ENCODE measurements around the gene WDR49.

- TF ChIP-seq CTCF (IDR thresholded peaks at IDR 0.05) (no peak), POLR2A (IDR thresholded peaks at IDR 0.05) (no peak)
Observed at GRCh38 chr3:167507954-167508353, 145.8 kb downstream of the WDR49 start.

Data from lower leg skin (tissue), 3 donors.